Fibroblast of skin of scalp (primary cell): Measurements from ENCODE around the gene GPR6. TPM values are rescaled to one million over a fixed set of nuclear protein-coding genes. Genes with fewer than 3 reads are reported as not detected.
A peak's percentile ranks its signal among the peaks of the same experiment; 100 is the strongest.

Experiments used
- DNase-seq: peaks from one replicate; pipeline ENCODE4 v3.0.0-alpha.2; 2013
- polyA plus RNA-seq, 2 experiments: library from polyadenylated mRNA; unstranded; fragments of 120-200 nt; gene quantifications; one replicate each; pipeline ENCODE4 v1.2.1, GENCODE V29; 2013; ENCODE audit not compliant: insufficient read length in 2 of 2

The GPR6 gene, protein sequence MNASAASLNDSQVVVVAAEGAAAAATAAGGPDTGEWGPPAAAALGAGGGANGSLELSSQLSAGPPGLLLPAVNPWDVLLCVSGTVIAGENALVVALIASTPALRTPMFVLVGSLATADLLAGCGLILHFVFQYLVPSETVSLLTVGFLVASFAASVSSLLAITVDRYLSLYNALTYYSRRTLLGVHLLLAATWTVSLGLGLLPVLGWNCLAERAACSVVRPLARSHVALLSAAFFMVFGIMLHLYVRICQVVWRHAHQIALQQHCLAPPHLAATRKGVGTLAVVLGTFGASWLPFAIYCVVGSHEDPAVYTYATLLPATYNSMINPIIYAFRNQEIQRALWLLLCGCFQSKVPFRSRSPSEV
- not detected for polyA plus RNA-seq (2013, experiment 1 of 2; ENCODE audit: insufficient read length)
- polyA plus RNA-seq (2013, experiment 2 of 2; ENCODE audit: insufficient read length): not detected

GRCh38 chr6:109978174-109979032 lies at the start of gene GPR6:
Gene GPR6, plus strand, starts transcription at chr6:109978311. Its CDS starts 802 bp downstream, at chr6:109979113.
- DNase-seq: peak; percentile 67

DNA sequence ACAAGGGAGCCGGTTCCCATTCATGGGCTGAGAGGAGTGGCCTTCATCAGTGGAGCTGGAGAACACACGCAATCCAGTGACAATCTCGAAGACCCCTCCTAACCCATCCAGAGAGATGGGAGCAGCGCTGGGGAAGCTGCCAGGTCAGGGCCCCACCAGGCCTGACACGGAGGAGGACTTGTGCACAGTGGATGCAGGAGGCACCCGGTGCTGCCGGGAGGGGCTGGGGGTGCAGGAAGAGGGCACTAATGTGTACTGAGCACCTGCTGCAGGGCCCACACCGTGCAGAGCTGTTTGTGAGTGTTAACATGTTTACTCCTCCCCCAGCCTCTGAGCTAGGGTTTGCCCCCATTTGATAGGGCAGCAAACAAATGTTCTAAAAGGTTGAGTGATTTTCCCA lies 43.8 kb upstream of the GPR6 start:
- no peak for DNase-seq

DNA sequence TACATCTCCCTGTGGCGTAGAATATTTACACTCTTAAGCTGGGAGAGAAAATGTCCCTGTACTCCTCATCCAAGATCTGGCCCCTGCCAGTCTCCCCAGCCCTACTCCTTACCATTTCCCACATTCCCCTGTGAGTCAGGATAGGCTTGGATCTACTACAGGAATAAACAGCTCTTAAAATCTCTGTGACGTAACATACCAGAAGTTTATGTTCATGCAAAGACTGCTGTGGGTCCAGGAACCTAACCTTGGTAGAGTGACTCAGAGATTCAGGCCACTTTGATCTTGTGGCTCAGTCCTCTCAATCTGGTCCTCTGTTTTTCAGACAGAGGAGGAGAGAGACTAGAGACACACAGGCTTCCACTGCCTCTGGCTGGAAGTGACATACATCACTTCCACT lies 38.5 kb upstream of the GPR6 start:
- DNase-seq: no peak

- DNase-seq: no peak
These were observed 33.7 kb upstream of the GPR6 start for GRCh38 chr6:109944448-109944847.

DNA sequence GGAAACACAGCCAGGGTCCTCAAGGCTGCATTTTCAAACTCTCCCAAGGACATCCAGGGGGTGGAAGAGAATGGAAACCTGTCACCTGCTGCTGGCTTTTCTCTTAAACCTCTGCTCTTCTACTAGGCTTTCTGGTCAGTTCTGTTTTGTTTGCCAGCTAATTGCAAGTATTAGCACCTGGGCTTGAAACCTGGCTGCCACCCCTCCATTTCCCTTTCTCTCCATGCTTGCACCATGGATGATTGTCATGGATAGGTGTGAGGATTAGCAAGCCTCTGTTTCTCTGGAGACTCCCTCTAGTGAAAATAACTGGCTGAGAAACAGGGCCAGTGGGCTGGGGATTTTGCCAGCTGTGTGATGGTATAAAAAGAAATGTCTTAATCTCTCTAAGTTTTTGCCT lies 33.0 kb upstream of the GPR6 start:
- no peak for DNase-seq

GRCh38 chr6:109946979-109947378 lies 31.1 kb upstream of the GPR6 start:
- DNase-seq: no peak

DNA sequence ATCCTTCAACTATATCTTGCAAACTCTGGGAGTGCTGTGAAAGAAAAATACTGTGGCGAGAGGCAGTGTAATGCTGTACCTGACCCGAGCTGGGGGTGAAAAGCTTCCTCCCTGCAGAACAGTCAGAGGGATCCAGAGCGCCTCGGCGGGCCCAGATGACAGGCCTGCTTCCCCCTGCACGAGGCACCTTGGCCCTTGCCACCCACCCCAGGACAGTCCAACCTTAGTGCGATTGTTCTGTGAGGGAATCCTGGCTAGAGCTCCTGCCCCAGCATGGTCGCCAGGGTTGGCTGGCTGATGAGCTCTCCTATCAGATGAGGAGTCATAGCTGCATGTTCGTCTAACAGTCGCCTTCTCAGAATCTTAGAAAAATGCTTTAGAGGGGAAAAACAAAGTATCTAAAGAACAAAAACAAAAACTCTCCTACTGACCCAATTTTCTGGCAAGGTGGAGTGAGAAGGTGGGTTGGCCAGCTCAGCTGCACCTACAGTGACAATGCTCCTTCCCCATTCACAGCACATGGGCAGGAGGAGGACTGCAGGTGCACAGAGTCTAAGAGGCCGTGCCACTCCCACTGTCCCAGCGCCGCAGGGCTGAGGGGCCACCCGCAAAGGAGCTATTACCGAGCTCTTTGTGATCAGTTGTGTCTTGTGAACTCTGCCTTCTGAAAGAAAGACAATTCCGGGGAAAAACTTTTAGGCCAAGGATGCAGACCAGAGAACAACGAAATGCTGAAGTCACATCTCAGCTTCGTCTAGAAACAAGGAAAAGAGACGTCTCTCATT lies 28.6 kb upstream of the GPR6 start:
- DNase-seq: no peak

- DNase-seq: no peak
These were observed 22.6 kb upstream of the GPR6 start for GRCh38 chr6:109955491-109955890.

DNA sequence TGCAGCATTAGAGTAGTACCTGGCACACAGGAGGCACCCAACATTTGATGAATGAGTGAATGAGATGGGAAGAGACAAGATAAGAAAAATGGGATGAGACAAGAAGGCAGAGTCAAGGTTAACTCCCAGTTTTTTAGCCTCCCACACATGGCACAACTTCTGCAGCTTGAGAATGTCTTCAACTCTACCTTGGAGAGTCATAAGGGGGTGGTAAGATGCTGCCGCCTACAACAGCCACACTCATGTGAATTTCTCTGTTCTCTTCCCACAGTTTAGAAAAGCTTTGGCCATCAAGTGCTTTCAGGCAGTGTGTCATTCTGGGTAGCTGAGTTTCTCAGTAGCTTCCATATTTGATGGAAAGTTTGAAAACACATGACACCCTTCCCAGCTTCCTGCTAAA lies 19.5 kb upstream of the GPR6 start:
- no peak for DNase-seq

- DNase-seq: peak; percentile 17
These were observed 16.5 kb upstream of the GPR6 start for GRCh38 chr6:109961611-109962041.

- DNase-seq: no peak
These were observed 15.8 kb upstream of the GPR6 start for GRCh38 chr6:109962271-109962670.

DNA sequence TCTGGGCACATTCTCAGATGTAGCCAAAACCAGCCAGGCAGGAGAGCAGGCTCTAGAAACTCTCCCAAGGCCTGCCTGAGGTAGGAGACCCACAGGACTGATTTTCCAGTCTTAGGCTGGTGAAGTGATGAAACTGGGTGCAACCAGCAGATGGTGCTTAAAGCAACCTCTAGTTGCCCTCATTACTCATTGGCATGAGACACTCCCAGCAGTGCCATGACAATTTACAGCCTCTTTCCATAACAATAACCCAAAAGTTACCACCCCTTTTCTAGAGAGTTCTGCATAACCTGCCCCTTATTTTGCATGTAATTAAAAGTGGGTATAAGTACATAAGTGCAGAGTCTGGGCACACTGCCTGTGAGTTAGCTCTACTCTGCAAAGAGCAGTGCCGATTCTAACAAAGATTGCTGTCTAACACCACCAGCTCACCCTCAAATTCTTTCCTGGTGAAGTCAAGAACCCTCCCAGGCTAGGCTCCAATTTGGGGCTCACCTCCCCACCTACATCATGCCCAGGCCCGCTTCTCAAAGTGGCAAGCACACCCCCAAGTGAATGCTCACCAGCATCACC lies 14.4 kb upstream of the GPR6 start:
- DNase-seq: no peak

DNA sequence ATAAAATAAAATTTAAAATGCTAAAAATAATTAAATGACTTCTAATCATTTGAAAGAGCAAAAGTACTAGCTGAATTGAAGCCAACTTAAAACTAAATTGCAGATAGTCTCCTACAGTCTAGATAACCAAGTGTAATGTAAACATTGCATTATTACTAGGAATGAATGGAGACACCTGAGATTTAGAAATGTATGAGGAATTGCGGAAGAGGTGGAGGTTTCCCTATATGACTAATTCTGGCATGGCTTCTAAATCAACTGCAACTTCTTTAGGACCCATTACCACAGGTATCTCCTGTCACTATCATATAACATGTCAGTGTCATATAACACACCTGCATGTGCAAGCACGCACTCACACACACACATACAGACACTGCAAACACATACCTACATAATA lies 13.2 kb upstream of the GPR6 start:
- DNase-seq: no peak

DNA sequence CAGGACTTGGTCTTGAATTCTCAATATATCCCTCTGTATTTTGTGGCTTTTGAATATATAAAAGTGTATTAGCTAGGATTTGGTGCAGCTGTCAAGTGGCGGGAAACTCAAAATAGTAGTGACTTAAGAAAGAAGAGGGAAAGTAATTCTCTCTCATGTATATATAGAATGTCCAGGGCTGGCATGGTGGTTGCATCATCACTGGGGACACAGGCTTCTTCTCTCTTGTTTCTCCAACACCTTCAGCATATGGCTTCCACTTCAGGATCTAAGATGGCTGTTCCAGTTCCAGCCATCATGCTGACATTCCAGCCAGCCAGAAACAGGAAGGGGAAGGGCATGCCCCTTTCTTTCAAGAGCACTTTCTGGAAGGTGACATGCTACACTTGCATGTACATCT lies 11.8 kb upstream of the GPR6 start:
- DNase-seq: no peak

- no peak for DNase-seq
These were observed 329 bp upstream of the GPR6 start for GRCh38 chr6:109977791-109978173.

- no peak for DNase-seq
These were observed 1.2 kb downstream of the GPR6 start for GRCh38 chr6:109979033-109979921.

GRCh38 chr6:109984410-109984809 lies 6.3 kb downstream of the GPR6 start:
- no peak for DNase-seq

DNA sequence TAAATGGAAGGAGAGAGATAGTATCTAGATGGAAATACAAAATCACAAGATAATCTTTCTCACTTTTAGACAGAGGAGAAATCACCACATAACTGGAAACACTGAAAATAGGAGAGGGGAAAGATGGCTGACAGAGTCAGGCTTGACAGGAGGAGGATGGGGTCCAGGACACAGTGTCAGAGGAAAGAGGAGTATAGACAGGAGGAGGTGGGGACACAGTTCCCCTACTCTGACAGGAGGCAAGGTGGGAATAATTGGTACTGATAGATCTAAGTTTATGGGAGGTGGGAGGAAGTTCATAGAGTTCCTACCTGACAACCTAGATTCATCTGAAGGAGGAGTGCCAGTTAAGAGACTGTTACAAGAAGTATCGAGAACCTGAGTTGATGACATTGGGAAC lies 9.1 kb downstream of the GPR6 start:
- no peak for DNase-seq

GRCh38 chr6:109991201-109992101 lies 13.3 kb downstream of the GPR6 start:
- DNase-seq: no peak

DNA sequence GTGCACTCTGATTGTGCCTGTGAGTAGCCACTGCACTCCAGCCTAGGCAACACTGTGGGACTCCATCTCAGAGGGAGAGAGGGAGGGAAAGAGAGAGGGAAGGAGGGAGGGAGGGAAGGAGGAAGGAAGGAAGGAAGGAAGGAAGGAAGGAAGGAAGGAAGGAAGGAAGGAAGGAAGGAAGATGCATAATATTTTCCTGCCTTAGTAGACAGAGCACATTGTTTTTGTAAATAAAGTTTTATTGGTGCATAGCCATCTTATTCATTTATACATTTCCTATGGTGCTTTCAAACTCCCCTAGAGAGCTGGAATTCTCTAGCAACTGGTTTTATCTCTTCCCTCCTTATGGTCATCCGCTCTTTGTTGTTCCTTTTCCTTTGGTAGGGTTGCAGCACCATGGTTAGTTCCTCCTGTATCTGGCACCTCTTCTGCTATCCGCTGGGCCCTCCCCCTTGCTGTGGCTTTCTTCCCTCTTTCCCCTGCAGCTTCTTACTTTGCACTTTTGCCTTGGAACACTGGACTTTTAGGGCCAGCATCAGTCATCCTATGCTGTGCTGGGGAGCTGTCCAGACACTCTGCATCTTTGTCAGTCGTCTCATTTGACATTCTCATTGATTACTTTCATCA lies 20.2 kb downstream of the GPR6 start:
- no peak for DNase-seq
